Raji (cell line): Measurements from ENCODE around the gene TNK2.

Experiments used
- POLR2A ChIP-seq: IDR thresholded peaks from 2 replicates; pipeline ENCODE4 v1.6.1; 2011; ENCODE audit warnings: low read depth, low read length, control low read depth; ENCODE audit not compliant: insufficient read depth

Gene TNK2

GRCh38 chr3:195910499-195910845, 2.1 kb upstream of the TNK2 start:
- TF ChIP-seq POLR2A, result no peak

GRCh38 chr3:195909644-195910498, 1.5 kb upstream of the TNK2 start:
- peak; percentile 22; the same call in 1 of the 2 replicates for TF ChIP-seq POLR2A

- TF ChIP-seq POLR2A, result no peak
Observed at GRCh38 chr3:195908694-195909581, 587 bp upstream of the TNK2 start.

GRCh38 chr3:195907684-195907933, 742 bp downstream of the TNK2 start:
- TF ChIP-seq POLR2A, result no peak

GRCh38 chr3:195906865-195907683, 1.3 kb downstream of the TNK2 start:
- peak; percentile 47 for TF ChIP-seq POLR2A

GRCh38 chr3:195905970-195906864, 2.1 kb downstream of the TNK2 start:
- no peak for TF ChIP-seq POLR2A

GRCh38 chr3:195904368-195904767, 4.0 kb downstream of the TNK2 start:
- TF ChIP-seq POLR2A, result no peak

GRCh38 chr3:195903950-195904290, 4.4 kb downstream of the TNK2 start:
- TF ChIP-seq POLR2A, result no peak

GRCh38 chr3:195900436-195901355, 7.7 kb downstream of the TNK2 start:
- no peak for TF ChIP-seq POLR2A

GRCh38 chr3:195899701-195900435, 8.5 kb downstream of the TNK2 start:
- TF ChIP-seq POLR2A, result no peak

GRCh38 chr3:195897853-195898415, 10.4 kb downstream of the TNK2 start:
- TF ChIP-seq POLR2A, result no peak

- no peak for TF ChIP-seq POLR2A
Observed at GRCh38 chr3:195897081-195897852, 11.1 kb downstream of the TNK2 start.
